ENCODE results near the gene TSPAN5.
A peak's percentile ranks its signal among the peaks of the same experiment; 100 is the strongest.
"Not testable (repeated sequence)": the region's sequence is repeated elsewhere in the genome, so short reads cannot be mapped to it uniquely, and the experiment has no call there.

The TSPAN5 gene

DNA sequence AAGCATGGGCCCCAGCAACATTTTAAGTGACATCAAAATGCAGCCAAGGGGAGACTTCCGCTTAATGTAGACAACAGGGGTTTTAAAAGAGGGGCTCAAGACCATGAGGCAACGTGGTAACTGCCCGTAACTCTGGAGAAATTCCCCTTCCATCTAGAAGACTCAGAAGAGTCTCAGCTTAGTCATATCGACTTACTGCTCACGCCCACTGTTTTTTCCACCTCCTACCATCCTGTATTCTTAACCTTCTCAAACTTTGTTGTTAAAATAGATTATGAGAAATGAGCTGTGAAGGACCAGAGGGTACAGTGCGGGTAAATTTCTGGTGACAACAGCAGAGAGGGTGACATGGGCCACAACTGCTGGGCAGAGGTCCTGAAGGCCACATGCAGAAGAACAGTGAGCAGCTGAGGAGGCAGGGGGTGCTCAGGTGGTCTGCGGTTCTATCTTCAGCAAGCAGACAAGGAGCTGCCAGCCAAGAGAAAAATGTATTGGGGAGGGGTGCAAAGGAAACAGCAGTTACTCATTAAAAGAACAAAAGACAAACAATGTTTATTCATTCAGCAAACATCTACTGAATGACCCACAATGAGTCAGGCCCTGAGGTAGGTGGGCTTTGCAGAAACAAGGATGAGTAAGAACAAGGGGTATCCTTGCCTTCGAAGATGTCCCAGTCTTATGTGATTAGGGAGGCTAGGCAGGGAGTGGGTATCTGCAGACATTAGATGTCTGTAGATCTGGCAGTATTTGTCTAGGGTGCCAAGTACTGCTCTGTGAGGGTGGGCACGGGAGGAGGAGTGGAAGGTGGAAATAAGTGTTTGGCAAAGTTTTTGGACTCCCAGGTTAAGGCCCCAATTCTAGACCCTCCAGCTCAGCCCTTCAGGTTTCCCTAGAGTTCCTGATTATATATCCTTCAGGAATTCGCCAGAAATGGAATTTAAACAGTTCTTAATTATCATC is 175.3 kb downstream of the TSPAN5 start:
- DNase-seq: no peak

DNA sequence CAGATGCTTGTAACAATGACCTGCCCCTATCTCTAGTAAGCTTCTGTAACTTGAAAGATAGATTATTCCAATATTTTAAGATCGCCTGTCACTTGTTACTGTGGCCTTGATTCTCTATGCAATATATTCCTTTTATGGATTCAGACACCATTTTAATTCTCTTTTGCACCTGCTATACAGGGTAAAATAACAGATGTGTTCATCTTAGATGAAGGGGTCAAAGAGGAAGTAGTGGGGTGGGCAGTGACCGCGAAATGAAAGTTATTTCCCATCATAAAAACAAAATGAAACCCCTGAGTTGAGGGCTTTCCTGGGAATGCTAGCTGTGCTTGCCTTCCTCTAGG is 175.9 kb downstream of the TSPAN5 start:
- no peak for DNase-seq

DNA sequence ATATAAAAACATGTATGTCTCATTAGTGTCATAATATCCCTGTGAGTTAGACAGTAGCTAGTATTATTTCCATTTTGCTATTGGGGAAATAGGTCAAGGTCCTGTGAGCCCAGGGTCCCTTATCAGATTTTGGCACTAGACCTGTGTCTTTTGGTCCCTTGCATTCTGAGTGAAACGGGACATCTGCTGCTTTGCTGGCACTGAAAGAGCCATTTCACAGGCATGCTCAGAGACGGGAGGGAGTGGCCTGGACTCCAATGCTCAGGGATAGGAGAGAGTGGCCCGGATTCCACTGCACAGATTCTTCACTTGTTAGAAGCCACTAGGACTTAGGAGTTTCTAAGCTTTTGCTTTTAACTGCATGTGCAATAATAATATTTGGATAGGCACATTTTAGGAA is 177.2 kb downstream of the TSPAN5 start:
- DNase-seq: no peak

DNA sequence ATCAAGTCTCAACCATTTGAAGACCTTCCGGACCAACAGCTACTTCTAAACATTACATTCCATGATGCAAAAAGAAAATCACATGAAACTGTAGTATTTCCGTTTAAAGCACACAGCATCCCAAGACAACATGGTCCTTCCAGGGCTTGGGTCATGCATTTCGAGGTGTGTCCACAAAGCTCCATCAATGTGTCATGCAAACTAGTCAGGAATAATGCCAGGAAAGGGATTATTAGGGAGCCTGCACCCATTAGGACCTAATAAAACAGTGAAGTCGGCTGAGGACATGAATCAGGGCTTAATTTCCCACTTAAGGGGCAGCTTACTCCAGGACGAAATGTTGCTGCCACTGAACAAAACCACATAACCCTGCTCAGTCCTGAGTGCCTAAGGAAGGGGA is 177.9 kb downstream of the TSPAN5 start:
- DNase-seq: no peak

DNA sequence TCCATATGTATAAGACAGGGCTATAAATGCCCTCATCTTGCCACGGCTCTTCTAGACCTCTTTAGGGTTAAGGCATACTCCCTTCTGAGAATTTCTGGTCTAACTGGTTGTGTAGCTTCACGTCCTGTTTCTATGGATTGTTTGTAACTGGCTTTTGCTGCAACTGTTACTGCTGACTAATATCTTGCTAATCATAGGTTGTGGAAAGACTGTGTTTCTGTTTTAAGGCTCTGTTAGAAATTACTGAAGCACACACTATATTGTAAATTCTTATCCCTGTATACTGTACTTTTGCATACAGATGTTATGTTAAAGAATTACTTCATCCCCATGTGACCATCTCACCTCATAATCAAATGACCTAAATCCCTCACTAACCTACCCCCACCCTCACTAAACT is 178.8 kb downstream of the TSPAN5 start:
- DNase-seq: not testable (repeated sequence)

DNA sequence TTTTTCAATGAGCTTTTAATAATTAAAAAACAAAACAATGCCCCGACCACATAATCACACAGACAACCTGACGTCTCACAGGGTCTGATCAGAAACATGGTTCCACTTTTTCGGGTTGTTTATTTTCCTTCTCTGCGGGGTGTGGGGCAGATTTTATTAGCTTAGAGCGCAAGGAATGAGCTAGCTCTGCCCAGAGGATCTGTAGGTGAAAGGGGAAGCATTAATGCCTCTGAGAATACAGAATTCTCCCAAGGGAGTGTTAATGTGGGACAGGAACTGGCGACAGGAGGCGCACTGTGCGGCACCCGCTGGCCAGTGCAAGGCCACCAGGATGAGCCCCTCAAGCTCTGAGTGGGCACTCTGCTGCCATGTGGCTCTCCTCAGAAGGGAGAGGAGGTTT is 181.5 kb downstream of the TSPAN5 start:
- DNase-seq: no peak

DNA sequence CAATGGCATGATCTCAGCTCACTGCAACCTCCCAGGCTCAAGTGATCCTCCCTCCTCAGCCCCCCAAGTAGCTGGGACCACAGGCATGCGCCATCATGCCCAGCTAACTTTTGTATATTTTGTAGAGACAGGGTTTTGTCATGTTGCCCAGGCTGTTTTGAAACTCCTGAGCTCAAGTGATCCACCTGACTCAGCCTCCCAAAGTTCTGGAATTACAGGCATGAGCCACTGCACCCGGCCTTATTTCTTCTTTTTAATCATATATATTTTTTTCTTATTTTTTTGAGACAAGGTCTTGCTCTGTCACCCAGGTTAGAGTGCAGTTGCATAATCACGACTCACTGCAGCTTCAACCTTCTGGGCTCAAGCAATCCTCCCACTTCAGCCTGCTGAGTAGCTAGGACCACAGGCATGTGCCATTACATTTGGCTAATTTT is 184.0 kb downstream of the TSPAN5 start:
- no peak for DNase-seq

DNA sequence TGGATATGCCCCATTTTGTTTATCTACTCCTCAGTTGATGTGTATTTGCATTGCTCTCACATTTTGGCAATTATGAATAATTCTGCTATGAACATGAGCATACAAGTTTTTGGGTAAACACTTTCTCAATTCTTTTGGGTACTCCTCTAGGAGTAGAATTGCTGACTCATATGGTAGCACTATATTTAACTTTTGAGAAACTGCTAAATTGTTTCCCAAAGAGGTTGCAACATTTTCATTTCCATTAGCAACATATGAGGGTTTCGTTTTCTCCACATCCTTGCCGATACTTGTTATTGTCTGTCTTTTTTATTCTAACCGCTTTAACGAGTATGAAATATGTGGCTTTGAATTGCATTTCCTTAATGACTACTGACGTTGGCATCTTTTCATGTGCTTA is 185.4 kb downstream of the TSPAN5 start:
- no peak for DNase-seq

DNA sequence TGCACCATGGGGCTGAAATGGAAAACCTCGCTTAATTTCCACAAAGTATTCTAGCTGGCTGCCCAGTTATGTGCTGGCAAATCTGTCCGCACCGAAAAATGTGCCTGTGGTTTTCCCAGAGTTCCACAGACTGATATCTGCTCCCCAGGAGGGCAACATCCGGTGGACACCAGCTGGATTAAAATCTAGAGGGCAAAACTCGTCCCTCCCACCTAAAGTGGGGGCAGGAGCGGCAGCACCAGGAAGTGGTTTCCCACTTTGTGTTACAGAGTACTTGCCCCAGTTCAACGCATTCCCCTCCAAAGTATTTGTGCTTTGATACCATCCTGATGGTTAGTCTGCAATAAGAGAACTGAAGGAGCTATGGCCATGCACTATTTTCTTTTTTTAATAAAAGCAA is 187.6 kb downstream of the TSPAN5 start:
- DNase-seq: no peak

DNA sequence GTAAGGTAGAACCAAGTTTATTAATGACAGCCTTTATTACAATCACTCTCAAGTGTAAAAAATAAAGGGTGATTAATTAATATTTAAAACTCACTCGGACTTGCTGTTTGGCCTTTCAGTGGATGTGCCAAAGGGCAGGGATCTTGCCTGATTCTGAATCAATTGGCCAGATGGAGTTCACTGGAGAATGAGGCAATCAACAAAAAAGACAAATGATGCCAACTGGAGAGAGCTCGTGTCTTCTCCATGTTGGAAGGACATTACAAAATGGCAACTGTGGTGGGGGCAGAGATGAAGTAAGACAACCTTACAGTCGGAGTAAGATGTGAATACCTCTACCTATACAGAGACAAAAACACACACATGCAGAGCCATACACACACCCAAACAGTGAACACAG is 188.0 kb downstream of the TSPAN5 start:
- DNase-seq: no peak

DNA sequence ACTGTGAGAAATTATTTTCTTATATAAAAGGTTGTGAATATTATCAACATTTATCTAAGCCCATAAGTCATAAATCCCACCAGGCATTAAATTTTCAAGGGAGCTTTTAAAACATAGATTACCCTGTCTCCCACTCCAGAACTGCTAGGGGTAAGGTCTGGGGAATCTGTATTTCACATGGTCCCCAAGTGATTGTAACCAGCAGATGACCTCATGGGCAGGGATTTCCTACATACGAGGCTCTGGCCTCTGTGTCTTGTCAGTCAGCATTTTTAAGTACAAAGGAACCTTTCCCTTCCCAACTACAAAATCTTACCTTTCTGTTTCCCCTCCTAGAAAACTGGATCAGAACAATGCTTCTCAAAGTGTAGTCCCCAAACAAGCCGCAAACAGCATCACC is 188.6 kb downstream of the TSPAN5 start:
- DNase-seq: no peak

DNA sequence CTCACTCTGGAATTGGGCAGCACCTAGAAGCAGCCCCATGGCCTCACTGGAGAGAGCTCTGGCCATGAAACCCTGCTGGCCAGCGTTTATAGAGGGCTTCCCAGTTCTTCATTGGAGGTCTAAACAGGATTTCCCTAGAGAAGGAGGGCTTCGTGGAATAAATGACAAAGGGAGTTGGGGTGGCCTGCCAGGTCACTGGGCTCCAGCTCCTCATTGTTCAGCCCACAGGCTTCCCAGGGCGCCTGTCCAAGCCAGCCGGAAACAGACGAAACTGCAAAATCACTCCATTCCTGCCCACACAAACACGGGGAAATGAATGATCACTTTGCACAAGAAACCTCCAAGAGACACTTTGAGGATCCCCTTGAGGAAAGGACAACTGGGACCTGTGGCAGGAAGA is 189.7 kb downstream of the TSPAN5 start:
- DNase-seq: no peak

DNA sequence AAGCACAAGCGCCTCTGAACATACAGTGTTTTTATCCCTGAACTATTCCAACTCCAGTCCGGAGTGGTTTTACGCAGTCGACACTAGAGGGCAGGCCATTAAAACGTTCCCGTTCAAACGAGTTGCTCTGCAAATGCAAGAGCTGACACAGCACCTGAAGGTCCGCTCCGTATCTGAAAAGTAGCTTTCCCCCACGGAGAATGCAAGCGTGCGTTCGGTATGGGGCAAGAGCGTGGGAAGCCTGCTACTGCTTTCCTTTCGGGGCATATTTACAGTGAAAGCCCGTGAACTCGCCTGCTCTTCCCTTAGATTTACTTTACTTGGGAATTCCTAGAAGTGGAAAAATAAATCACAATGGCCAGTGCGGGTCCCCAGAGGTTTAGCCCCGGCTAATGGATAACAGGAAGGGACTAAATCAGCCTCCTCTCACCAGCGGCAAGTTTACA is 190.8 kb downstream of the TSPAN5 start:
- peak; percentile 45 for DNase-seq

DNA sequence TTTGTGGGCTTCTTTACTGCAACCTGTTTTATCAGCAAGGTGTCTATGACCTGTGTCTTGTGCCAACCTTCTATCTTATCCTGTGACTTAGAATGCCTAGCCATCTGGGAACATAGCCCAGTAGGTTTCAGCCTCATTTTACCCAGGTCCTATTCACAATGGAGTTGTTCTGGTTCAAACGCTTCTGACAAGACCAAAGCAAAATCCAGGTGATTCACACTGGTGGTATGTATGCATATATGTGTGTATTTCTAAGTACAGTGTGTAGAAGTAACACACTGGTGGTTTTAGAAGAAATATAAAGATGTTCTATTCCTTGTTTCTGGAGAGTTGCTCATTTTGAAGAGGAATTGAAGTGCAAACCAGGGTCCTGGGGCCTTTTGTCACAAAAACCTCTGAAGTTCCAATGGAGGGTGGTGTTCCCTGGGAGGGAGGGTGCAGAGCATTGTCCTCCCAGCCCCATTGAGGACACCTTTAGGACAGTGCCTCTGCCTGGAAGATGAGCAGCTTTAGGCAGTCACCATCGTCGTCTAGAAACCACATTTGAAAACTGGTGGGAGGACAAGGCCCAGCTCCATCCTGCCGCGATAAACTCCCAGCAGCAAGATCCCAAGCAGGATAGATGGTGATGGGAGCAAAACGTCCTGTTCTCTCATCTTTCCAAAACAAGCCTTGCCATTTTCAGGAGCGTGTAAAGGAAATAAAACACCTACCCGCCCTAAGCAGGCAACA is 191.4 kb downstream of the TSPAN5 start:
- no peak for DNase-seq

DNA sequence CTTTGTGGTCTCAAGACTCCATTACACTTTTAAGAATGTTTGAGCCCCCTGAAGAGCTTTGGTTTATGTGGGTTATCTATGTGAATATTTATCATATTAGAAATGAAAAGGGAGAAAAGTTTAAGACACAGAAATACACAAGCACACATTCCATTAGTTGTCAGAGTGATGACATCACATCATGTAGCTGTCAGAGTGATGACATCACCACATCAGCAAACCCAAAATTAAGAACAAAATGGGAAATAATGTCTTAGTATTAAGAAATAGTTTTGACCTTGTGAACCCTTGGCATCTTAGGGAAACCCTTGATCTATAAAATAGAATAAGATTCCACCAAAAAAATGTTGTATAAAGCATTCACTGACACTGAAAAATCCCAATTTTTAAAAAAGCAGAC is 195.9 kb downstream of the TSPAN5 start:
- DNase-seq: no peak

DNA sequence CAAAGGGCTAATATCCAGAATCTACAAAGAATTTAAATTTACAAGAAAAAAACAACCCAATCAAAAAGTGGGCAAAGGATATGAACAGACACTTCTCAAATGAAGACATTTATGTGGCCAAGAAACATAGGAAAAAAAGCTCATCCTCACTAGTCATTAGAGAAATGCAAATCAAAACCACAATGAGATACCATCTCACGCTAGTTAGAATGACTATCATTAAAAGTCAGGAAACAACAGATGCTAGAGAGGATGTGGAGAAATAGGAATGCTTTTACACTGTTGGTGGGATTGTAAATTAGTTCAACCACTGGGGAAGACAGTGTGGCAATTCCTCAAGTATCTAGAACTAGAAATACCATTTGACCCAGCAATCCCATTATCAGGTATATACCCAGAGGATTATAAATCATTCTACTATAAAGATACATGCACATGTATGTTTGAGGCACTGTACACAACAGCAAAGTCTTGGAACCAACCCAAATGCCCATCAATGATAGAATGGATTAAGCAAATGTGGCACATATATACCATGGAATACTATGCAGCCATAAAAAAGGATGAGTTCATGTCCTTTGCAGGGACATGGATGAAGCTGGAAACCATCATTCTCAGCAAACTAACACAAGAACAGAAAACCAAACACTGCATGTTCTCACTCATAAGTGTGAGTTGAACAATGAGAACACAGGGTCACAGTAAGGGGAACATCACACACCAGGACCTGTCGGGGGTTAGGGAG is 197.1 kb downstream of the TSPAN5 start:
- not testable (repeated sequence) for DNase-seq

DNA sequence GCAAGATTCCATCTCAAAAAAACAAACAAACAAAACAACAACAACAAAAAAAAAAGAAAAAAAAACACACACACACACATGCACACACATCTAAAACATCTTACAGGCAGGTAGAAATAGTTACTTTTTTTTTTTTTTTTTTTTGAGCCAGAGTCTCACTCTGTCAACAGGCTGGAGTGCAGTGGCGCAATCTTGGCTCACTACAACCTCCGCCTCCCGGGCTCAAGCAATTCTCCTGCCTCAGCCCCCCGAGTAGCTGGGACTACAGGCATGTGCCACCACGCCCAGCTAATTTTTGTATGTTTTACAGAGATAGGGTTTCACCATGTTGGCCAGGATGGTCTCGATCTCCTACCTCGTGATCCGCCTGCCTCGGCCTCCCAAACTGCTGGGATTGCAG is 201.0 kb downstream of the TSPAN5 start:
- DNase-seq: not testable (repeated sequence)

DNA sequence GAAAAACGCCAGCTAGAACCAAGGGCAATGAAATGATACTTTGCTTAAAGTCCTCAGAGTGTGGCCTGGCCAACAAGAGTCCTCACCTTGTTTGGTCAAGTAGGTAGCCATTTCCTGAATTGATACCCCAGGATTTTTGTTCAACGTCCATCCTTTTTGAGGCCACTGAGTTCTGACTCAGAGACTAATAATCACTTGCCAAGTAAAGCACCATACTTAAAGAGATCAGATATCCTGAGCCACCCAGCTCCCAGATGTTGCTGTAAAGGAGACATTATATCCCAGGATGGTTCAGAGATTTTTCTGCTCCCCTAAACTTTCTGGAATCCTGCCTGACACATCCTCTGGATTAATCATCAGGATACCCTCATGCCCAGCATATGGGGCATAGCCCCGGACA is 206.3 kb downstream of the TSPAN5 start:
- DNase-seq: no peak

DNA sequence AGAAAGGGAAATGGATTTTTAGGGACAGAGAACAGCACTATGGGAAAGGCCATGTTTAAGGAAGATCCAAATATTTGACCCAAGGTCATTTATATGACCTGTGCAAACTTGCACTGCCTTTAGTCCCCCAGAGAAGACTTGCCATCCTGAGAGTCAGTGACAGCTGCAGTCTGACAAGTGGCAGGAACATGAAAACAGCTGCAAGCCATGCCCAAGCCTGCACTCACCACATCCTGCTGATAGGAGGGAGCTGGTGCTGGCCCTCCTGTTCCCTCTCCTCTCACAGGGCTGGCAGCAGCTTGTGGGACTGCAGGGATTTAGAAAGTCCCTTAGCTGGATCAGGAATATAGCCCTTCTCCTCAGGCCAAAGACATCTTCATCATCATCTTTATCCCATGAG is 209.5 kb downstream of the TSPAN5 start:
- DNase-seq: no peak

DNA sequence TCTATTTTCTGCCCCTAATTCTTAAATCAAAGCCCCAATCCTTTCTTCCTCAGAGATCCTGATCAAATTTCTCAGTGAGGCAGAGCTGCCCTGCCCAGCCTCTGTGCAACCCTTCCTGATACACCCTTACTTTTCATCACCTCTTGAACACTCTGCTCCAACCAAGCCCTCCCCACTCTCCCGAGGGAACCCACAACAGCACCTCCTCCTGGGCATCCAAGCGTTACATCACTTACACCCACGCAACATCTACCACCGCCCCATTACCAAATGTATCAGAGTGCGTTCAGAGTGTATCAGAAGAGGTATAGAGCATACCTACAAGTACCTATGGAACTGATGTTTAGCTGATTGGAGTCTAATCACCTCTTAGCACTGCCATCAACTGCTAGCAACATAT is 210.8 kb downstream of the TSPAN5 start:
- DNase-seq: no peak

DNA sequence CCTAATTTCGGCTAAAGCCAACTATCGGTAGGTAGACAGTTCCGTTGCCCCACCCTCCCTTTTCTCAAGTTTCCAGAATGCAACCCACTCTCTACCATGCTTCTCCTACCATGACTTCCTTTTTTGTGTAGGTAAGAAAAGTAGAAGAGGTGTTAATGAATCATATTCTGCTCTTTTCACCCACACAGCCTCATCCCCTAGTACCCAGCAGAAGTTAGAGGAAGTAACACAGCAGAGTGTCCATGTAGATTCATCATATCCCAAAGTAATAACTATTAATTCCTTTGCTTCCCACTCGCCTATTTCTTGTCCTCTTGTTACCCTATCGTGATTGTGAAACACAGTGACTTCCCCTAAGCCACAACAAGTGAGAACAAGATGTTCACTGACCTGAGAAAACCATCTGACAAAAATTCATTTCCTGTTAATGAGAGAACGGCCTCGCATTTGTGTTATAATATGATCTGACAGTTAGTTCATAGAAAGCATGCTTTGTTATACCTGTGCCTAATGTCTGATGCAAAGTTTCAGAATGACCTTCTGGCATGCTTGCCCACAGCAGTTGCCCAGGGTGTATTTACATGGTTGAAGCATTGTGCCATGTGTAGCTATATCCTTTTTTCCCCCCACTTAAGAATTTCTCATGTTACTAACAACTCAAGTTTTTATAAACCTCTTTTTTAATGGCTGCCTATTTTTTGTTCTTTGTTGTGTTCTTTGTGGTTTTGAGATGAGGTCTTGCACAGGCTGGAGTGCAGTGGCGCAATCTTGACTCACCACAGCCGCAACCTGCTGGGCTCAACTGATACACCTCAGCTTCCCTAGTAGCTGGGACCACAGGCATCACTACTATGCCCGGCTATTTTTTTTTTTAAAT is 211.7 kb downstream of the TSPAN5 start:
- peak; percentile 41 for DNase-seq

DNA sequence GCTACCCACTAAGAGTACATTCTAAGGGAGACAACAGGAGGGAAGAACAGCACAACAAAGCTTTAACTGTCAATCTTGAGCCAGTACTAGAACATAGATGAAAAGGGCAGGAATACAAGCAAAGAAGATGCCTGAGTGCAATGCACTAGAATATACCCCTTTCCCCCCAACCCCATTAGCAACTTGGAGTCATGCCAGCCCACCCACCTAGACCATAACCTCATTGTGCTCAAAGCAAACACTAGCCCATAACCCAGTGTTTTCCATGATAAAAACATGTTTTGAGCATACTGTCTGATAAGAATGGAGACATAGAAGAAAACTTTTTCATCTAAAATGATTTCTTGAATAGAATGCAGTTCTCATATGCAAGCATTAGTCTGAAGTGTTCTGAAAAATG is 214.0 kb downstream of the TSPAN5 start:
- DNase-seq: no peak

All from T-helper 9 cell (primary cell).